Keratinocyte (primary cell): ENCODE measurements around the gene SMG6. TPM values are rescaled to one million over a fixed set of nuclear protein-coding genes. Genes with fewer than 3 reads are reported as not detected.

Experiments used
- DNase-seq: peaks from one replicate; pipeline ENCODE4 v3.0.0-alpha.2; 2011; ENCODE audit warnings: low read depth, missing footprints, low spot score
- FAIRE-seq: peaks from 2 replicates; lab custom pipeline; 2011; peaks lifted over from hg19 to GRCh38; lab: Jason Lieb, UNC
- H2AFZ ChIP-seq: 2 replicates; pipeline ENCODE4 v1.6.0; 2012; ENCODE audit warnings: low read length, control low read depth, inconsistent platforms; ENCODE audit not compliant: control insufficient read depth
- H3K27ac ChIP-seq: 2 replicates; pipeline ENCODE4 v1.5.1; 2011; ENCODE audit warnings: low read length; ENCODE audit not compliant: control insufficient read depth, insufficient read depth
- H3K27me3 ChIP-seq: 3 replicates; pipeline ENCODE4 v1.6.0; 2011; ENCODE audit warnings: low read length; ENCODE audit not compliant: control insufficient read depth, insufficient read depth; ENCODE audit errors: extremely low read depth
- H3K36me3 ChIP-seq, 2 experiments: 2 replicates in 1 of 2; 3 replicates in 1 of 2; pipeline ENCODE4 v1.5.1; 2011; ENCODE audit warnings: low read length in 2 of 2, mild to moderate bottlenecking in 1 of 2; ENCODE audit not compliant: control insufficient read depth in 2 of 2, insufficient read depth in 2 of 2; ENCODE audit errors: extremely low read depth in 1 of 2
- H3K4me1 ChIP-seq: 3 replicates; pipeline ENCODE4 v1.5.1; 2011; ENCODE audit warnings: low read length; ENCODE audit not compliant: control insufficient read depth, insufficient read depth; ENCODE audit errors: extremely low read depth
- H3K4me2 ChIP-seq: 3 replicates; pipeline ENCODE4 v1.6.0; 2011; ENCODE audit warnings: low read depth, low read length; ENCODE audit not compliant: control insufficient read depth, insufficient read depth; ENCODE audit errors: extremely low read depth
- H3K4me3 ChIP-seq, 3 experiments: fragments of 200-600 bp in 1 of 3; sonication (generic) in 1 of 3; 2 replicates in 2 of 3; 3 replicates in 1 of 3; pipeline ENCODE4 v1.5.1; 2011 to 2016; ENCODE audit warnings: low read length in 3 of 3, mild to moderate bottlenecking in 3 of 3, control low read depth in 2 of 3, inconsistent platforms in 1 of 3, low read depth in 1 of 3, mixed read lengths in 1 of 3, mixed run types in 1 of 3, moderate library complexity in 1 of 3; ENCODE audit not compliant: control insufficient read depth in 2 of 3, insufficient read depth in 2 of 3; ENCODE audit errors: extremely low read depth in 1 of 3
- H3K79me2 ChIP-seq: 2 replicates; pipeline ENCODE4 v1.6.0; 2012; ENCODE audit warnings: low read length; ENCODE audit not compliant: control insufficient read depth, insufficient read depth
- H3K9ac ChIP-seq: 3 replicates; pipeline ENCODE4 v1.6.0; 2011; ENCODE audit warnings: low read length; ENCODE audit not compliant: control insufficient read depth, insufficient read depth; ENCODE audit errors: extremely low read depth
- H3K9me1 ChIP-seq: 3 replicates; pipeline ENCODE4 v1.6.0; 2011; ENCODE audit warnings: low read length; ENCODE audit not compliant: control insufficient read depth, insufficient read depth; ENCODE audit errors: extremely low read depth
- H3K9me3 ChIP-seq: 2 replicates; pipeline ENCODE4 v1.5.1; 2012; ENCODE audit warnings: low read depth, low read length; ENCODE audit not compliant: control insufficient read depth
- H4K20me1 ChIP-seq: 3 replicates; pipeline ENCODE4 v1.6.0; 2011; ENCODE audit warnings: low read length; ENCODE audit not compliant: control insufficient read depth, insufficient read depth; ENCODE audit errors: extremely low read depth
- EZH2 ChIP-seq: IDR thresholded peaks from one replicate; pipeline ENCODE4 v1.6.1; 2012; ENCODE audit warnings: inconsistent platforms, mild to moderate bottlenecking, low read length, moderate library complexity
- dilution Hi-C: fragments of 300-500 bp; cut with MboI; formaldehyde crosslinking; loops from one replicate; pipeline ENCODE4 v1.7.0; 2020; ENCODE audit warnings: low sequenced_read_pairs; ENCODE audit not compliant: extremely low pct_ligation_motif_present
- polyA plus RNA-seq, 5 experiments: library from polyadenylated mRNA; depleted of rRNA in 3 of 5; stranded (reverse) in 3 of 5; stranded (forward) in 1 of 5; unstranded in 1 of 5; fragments of >200 nt; gene quantifications; 1 replicate in 1 of 5; 2 replicates in 3 of 5; 3 replicates in 1 of 5; pipeline versions ENCODE4 v1.2.1 to v1.2.3, GENCODE V29; 2011 to 2012; ENCODE audit warnings: missing spikeins in 2 of 5, low read depth in 1 of 5, low replicate concordance in 1 of 5
- TF ChIP-seq, protein P1 (sequence below), 3 experiments: IDR thresholded peaks in 1 of 3; conservative IDR thresholded peaks in 1 of 3; optimal IDR thresholded peaks in 1 of 3; 2 replicates in 2 of 3; 3 replicates in 1 of 3; pipeline versions ENCODE3 to v1.5.1; 2011; ENCODE audit warnings: low read length in 3 of 3, mild to moderate bottlenecking in 3 of 3, moderate library complexity in 2 of 3, control low read depth in 1 of 3, inconsistent platforms in 1 of 3; ENCODE audit not compliant: insufficient read depth in 2 of 3; ENCODE audit errors: extremely low read depth in 1 of 3

SMG6 gene
- polyA plus RNA-seq, 1 donor (not counting 4 experiments of a cell fraction or from before 2014, with no cell fraction given): 3.6 TPM

DNA sequence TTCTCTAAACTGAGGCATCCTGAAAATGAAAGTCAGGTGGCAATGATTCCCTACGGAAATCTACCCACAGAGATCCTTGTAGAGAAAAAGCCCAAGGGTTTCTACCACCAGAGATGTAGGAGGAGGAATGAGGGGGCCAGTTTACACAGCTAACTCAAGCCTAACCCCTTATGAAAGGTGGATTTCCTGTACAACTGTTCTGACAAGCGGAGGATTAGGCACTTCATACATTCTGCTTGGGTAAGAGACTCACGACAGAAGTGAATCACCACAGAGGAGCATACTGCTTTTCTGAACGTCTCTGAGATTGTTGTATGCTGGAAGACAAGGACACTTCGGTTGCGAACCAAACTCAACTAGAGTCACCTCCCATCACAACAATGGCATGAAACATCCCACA lies 72.7 kb downstream of the SMG6 start:
- no peak overlapping the region for H2AFZ ChIP-seq
- no peak for DNase-seq
- H3K4me2 ChIP-seq: no peak overlapping the region
- H4K20me1 ChIP-seq: no peaks in the 10 kb centered on the region
- FAIRE-seq: peak; percentile 5
- no peaks in the 10 kb centered on the region for H3K9me3 ChIP-seq
- H3K27me3 ChIP-seq: no peaks in the 10 kb centered on the region
- H3K4me1 ChIP-seq: peaks cover 19% of the 10 kb centered on the region
- H3K27ac ChIP-seq: no peak overlapping the region
- H3K79me2 ChIP-seq: no peaks in the 10 kb centered on the region
- H3K9me1 ChIP-seq: peaks cover 3% of the 10 kb centered on the region
- peaks cover 0 to 12% of the 10 kb centered on the region in 2 experiments for H3K36me3 ChIP-seq
- no peak overlapping the region for H3K4me3 ChIP-seq
- dilution Hi-C loops: no loop called here
- no peak for TF ChIP-seq EZH2
- TF ChIP-seq, protein P1, sequence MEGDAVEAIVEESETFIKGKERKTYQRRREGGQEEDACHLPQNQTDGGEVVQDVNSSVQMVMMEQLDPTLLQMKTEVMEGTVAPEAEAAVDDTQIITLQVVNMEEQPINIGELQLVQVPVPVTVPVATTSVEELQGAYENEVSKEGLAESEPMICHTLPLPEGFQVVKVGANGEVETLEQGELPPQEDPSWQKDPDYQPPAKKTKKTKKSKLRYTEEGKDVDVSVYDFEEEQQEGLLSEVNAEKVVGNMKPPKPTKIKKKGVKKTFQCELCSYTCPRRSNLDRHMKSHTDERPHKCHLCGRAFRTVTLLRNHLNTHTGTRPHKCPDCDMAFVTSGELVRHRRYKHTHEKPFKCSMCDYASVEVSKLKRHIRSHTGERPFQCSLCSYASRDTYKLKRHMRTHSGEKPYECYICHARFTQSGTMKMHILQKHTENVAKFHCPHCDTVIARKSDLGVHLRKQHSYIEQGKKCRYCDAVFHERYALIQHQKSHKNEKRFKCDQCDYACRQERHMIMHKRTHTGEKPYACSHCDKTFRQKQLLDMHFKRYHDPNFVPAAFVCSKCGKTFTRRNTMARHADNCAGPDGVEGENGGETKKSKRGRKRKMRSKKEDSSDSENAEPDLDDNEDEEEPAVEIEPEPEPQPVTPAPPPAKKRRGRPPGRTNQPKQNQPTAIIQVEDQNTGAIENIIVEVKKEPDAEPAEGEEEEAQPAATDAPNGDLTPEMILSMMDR (optimal IDR thresholded peaks at IDR 0.05 in 1 of 3, IDR thresholded peaks at IDR 0.05 in 1 of 3, conservative IDR thresholded peaks at IDR 0.05 in 1 of 3; ENCODE audit: extremely low read depth in 1 of 3, insufficient read depth in 2 of 3, low read length in 3 of 3): no peak
- no peak overlapping the region for H3K9ac ChIP-seq

- no peaks in the 10 kb centered on the region for H4K20me1 ChIP-seq
- FAIRE-seq (peak; percentile 85), DNase-seq (no peak)
- H3K4me3 ChIP-seq: no peak overlapping the region
- H3K27me3 ChIP-seq: no peaks in the 10 kb centered on the region
- peak overlapping the region; percentile 16 for H3K9ac ChIP-seq
- peak overlapping the region; percentile 70 for H3K27ac ChIP-seq
- peaks cover 33% of the 10 kb centered on the region for H3K4me1 ChIP-seq
- peak overlapping the region; percentile 61 for H3K4me2 ChIP-seq
- dilution Hi-C loops: no loop called here
- TF ChIP-seq, protein P1 (optimal IDR thresholded peaks at IDR 0.05 in 1 of 3, IDR thresholded peaks at IDR 0.05 in 1 of 3, conservative IDR thresholded peaks at IDR 0.05 in 1 of 3; ENCODE audit: extremely low read depth in 1 of 3, insufficient read depth in 2 of 3, low read length in 3 of 3): no peak
- no peak for TF ChIP-seq EZH2
- H2AFZ ChIP-seq: no peak overlapping the region
- H3K79me2 ChIP-seq: no peaks in the 10 kb centered on the region
- H3K9me3 ChIP-seq: no peaks in the 10 kb centered on the region
- H3K9me1 ChIP-seq: no peaks in the 10 kb centered on the region
- H3K36me3 ChIP-seq: peaks cover 1 to 5% of the 10 kb centered on the region in 2 experiments
Measured at GRCh38 chr17:2227025-2227699, 76.4 kb downstream of the SMG6 start.
